Astrocyte (in vitro differentiated cells and primary cell): ENCODE data around the gene CAT. TPM values are rescaled to one million over a fixed set of nuclear protein-coding genes. Genes with fewer than 3 reads are reported as not detected.

ENCODE experiments used
- DNase-seq: peaks from one replicate; pipeline ENCODE4 v3.0.0-alpha.2; 2010; ENCODE audit warnings: low read depth
- FAIRE-seq: peaks from 2 replicates; lab custom pipeline; 2011; peaks lifted over from hg19 to GRCh38; lab: Jason Lieb, UNC
- H2AFZ ChIP-seq: 2 replicates; pipeline ENCODE4 v1.6.0; 2012; ENCODE audit warnings: low read depth, low read length, inconsistent platforms
- H3K27ac ChIP-seq: 2 replicates; pipeline ENCODE4 v1.5.1; 2011; ENCODE audit warnings: low read depth, low read length, inconsistent platforms
- H3K27me3 ChIP-seq: 2 replicates; pipeline ENCODE4 v1.6.0; 2011; ENCODE audit warnings: low read length, inconsistent platforms; ENCODE audit not compliant: insufficient read depth
- H3K36me3 ChIP-seq: 2 replicates; pipeline ENCODE4 v1.5.1; 2011; ENCODE audit warnings: low read length, inconsistent platforms; ENCODE audit not compliant: insufficient read depth
- H3K4me1 ChIP-seq: 2 replicates; pipeline ENCODE4 v1.5.1; 2011; ENCODE audit warnings: low read length, inconsistent platforms; ENCODE audit not compliant: insufficient read depth
- H3K4me2 ChIP-seq: 2 replicates; pipeline ENCODE4 v1.6.0; 2012; ENCODE audit warnings: low read length, inconsistent platforms
- H3K4me3 ChIP-seq: 2 replicates; pipeline ENCODE4 v1.5.1; 2011; ENCODE audit warnings: low read depth, mild to moderate bottlenecking, low read length, inconsistent platforms; ENCODE audit not compliant: insufficient read depth
- H3K79me2 ChIP-seq: 2 replicates; pipeline ENCODE4 v1.6.0; 2012; ENCODE audit warnings: mild to moderate bottlenecking, low read length, inconsistent platforms; ENCODE audit not compliant: insufficient read depth
- H3K9ac ChIP-seq: 2 replicates; pipeline ENCODE4 v1.6.0; 2012; ENCODE audit warnings: mild to moderate bottlenecking, low read length, inconsistent platforms
- H3K9me3 ChIP-seq: 2 replicates; pipeline ENCODE4 v1.5.1; 2012; ENCODE audit warnings: low read depth, mild to moderate bottlenecking, low read length, inconsistent platforms; ENCODE audit not compliant: insufficient read depth
- H4K20me1 ChIP-seq: 2 replicates; pipeline ENCODE4 v1.6.0; 2012; ENCODE audit warnings: low read length, inconsistent platforms; ENCODE audit not compliant: insufficient read depth
- H3K27ac Mint-ChIP-seq: one replicate; pipeline ENCODE4 v1.8.0; 2021; ENCODE audit warnings: mild to moderate bottlenecking, mixed read lengths; ENCODE audit not compliant: unreplicated experiment
- H3K27me3 Mint-ChIP-seq: one replicate; pipeline ENCODE4 v1.8.0; 2021; ENCODE audit warnings: low read depth, mixed read lengths; ENCODE audit not compliant: unreplicated experiment
- H3K36me3 Mint-ChIP-seq: one replicate; pipeline ENCODE4 v1.8.0; 2021; ENCODE audit warnings: low read depth, mixed read lengths; ENCODE audit not compliant: unreplicated experiment
- H3K4me1 Mint-ChIP-seq: one replicate; pipeline ENCODE4 v1.8.0; 2021; ENCODE audit warnings: low read depth, mixed read lengths; ENCODE audit not compliant: unreplicated experiment
- H3K4me3 Mint-ChIP-seq: one replicate; pipeline ENCODE4 v1.8.0; 2021; ENCODE audit warnings: mild to moderate bottlenecking, moderate library complexity, mixed read lengths; ENCODE audit not compliant: unreplicated experiment
- H3K9me3 Mint-ChIP-seq: one replicate; pipeline ENCODE4 v1.8.0; 2021; ENCODE audit warnings: mild to moderate bottlenecking, mixed read lengths; ENCODE audit not compliant: unreplicated experiment
- CTCF ChIP-seq: IDR thresholded peaks from 2 replicates; pipeline ENCODE4 v1.5.1; 2011; ENCODE audit warnings: low read depth, mild to moderate bottlenecking, inconsistent platforms, low read length, moderate library complexity; ENCODE audit not compliant: insufficient read depth
- EZH2 ChIP-seq: IDR thresholded peaks from 2 replicates; pipeline ENCODE4 v1.6.1; 2012; ENCODE audit warnings: mild to moderate bottlenecking, low read length, inconsistent platforms; ENCODE audit not compliant: insufficient read depth
- total RNA-seq: library from RNA; stranded (reverse); gene quantifications from 2 replicates; pipeline ENCODE4 v1.2.1, GENCODE V29; 2021

Gene CAT
- total RNA-seq, 1 donor from 2014 or later, result 17.6 TPM

GRCh38 chr11:34521265-34521664 lies 82.5 kb downstream of the CAT start:
- H3K27ac Mint-ChIP-seq, result no peak overlapping the region
- no peaks in the 10 kb centered on the region for H3K4me1 Mint-ChIP-seq
- Histone ChIP-seq H3K36me3 (no peaks in the 10 kb centered on the region), H3K27ac (no peak overlapping the region), H3K4me2 (no peak overlapping the region), H3K4me3 (no peak overlapping the region), H3K79me2 (no peaks in the 10 kb centered on the region), H4K20me1 (no peaks in the 10 kb centered on the region), H3K9me3 (no peaks in the 10 kb centered on the region), H3K9ac (no peak overlapping the region), H3K27me3 (peaks cover 8% of the 10 kb centered on the region), H2AFZ (no peak overlapping the region), H3K4me1 (no peaks in the 10 kb centered on the region)
- TF ChIP-seq CTCF (no peak), EZH2 (no peak)
- peaks cover 15% of the 10 kb centered on the region for H3K27me3 Mint-ChIP-seq
- H3K4me3 Mint-ChIP-seq, result no peak overlapping the region
- H3K36me3 Mint-ChIP-seq, result no peaks in the 10 kb centered on the region
- H3K9me3 Mint-ChIP-seq, result peaks cover under 1% of the 10 kb centered on the region
- no peak for DNase-seq
- no peak for FAIRE-seq

Other genes with a start within 250 kb of the CAT start
- 12.2 and 14.1 TPM in 2 replicates for gene ABTB2, start 80.9 kb upstream of the CAT start, total RNA-seq
- not detected in 2 replicates for gene ELF5, start 74.9 kb downstream of the CAT start, total RNA-seq
- 0.25 TPM in 1 of 2 replicates, not detected in the other for gene EHF, start 182.2 kb downstream of the CAT start, total RNA-seq